Activated CD4-positive, alpha-beta T cell treated with anti-CD3 and anti-CD28 coated beads for 36 hours (primary cell): ENCODE measurements around the gene DAB2IP. TPM values are rescaled to one million over a fixed set of nuclear protein-coding genes. Genes with fewer than 3 reads are reported as not detected.

Source experiments
- ATAC-seq: fragments of 200-7000 bp; cut with Tn5 transposase; one replicate; pipeline ENCODE4 v1.10.0; 2021; ENCODE audit warnings: mild to moderate bottlenecking, moderate library complexity
- CTCF ChIA-PET: fragments of 350-600 bp; sonication (Branson Sonifier 250); formaldehyde crosslinking; loops from one replicate; lab custom pipeline; 2021; ENCODE audit warnings: antibody characterized with exemption; lab: Charles Lee
- POLR2A ChIA-PET: fragments of 350-600 bp; sonication (Branson Sonifier 250); formaldehyde crosslinking; loops from one replicate; lab custom pipeline; 2021; ENCODE audit warnings: antibody characterized with exemption, inconsistent platforms; lab: Charles Lee
- DNase-seq: peaks from one replicate; pipeline ENCODE4 v3.0.0-alpha.2; 2020
- H3K27ac Mint-ChIP-seq: one replicate; pipeline ENCODE4 v1.8.0; 2021; ENCODE audit warnings: mixed read lengths
- H3K27me3 Mint-ChIP-seq: one replicate; pipeline ENCODE4 v1.8.0; 2021; ENCODE audit warnings: mixed read lengths
- H3K36me3 Mint-ChIP-seq: one replicate; pipeline ENCODE4 v1.8.0; 2021; ENCODE audit warnings: low read depth, mixed read lengths
- H3K4me1 Mint-ChIP-seq: one replicate; pipeline ENCODE4 v1.8.0; 2021; ENCODE audit warnings: mixed read lengths
- H3K4me3 Mint-ChIP-seq: one replicate; pipeline ENCODE4 v1.8.0; 2021; ENCODE audit warnings: mild to moderate bottlenecking, moderate library complexity, mixed read lengths
- H3K9me3 Mint-ChIP-seq: one replicate; pipeline ENCODE4 v1.8.0; 2021; ENCODE audit warnings: low read depth, mixed read lengths
- intact Hi-C, 2 experiments: fragments of 100-400 bp; cut with DNase I in 1 of 2; cut with micrococcal nuclease in 1 of 2; formaldehyde crosslinking; loops; one replicate each; pipeline versions ENCODE4 v1.14.2 to v1.15.1; 2022 to 2024; cut with DNase I, micrococcal nuclease
- total RNA-seq, 2 experiments: library from RNA; stranded (reverse); gene quantifications; one replicate each; pipeline ENCODE4 v1.2.3, GENCODE V29; 2021

The DAB2IP gene
- total RNA-seq, 2 experiments from 2014 or later, result 0.02 to 0.28 TPM

- H3K36me3 Mint-ChIP-seq, result no peaks in the 10 kb centered on the region
- ChIA-PET POLR2A (no interaction called here), CTCF (no interaction called here)
- intact Hi-C loops, result no loop called here
- H3K27me3 Mint-ChIP-seq, result no peaks in the 10 kb centered on the region
- H3K9me3 Mint-ChIP-seq, result peaks cover 2% of the 10 kb centered on the region
- DNase-seq, result no peak
- H3K27ac Mint-ChIP-seq, result no peak overlapping the region
- peaks cover 8% of the 10 kb centered on the region for H3K4me1 Mint-ChIP-seq
- no peak overlapping the region for H3K4me3 Mint-ChIP-seq
- no peak for ATAC-seq
These were observed 128.1 kb downstream of the DAB2IP start for GRCh38 chr9:121779381-121780117.

- Mint-ChIP-seq H3K27ac (no peak overlapping the region), H3K27me3 (no peaks in the 10 kb centered on the region), H3K4me3 (no peak overlapping the region), H3K9me3 (peaks cover 2% of the 10 kb centered on the region), H3K4me1 (peaks cover 10% of the 10 kb centered on the region), H3K36me3 (no peaks in the 10 kb centered on the region)
- no peak for ATAC-seq
- ChIA-PET CTCF (interaction anchor here (0.5 kb wide), 1 partner anchor 43 kb away, joined by 3 read pairs; no protein-coding TSS in a partner anchor), POLR2A (no interaction called here)
- no peak for DNase-seq
- intact Hi-C loops, result no loop called here
These were observed 129.0 kb downstream of the DAB2IP start for GRCh38 chr9:121780177-121781040.

GRCh38 chr9:121781145-121781548, 129.7 kb downstream of the DAB2IP start:
- Mint-ChIP-seq H3K27me3 (no peaks in the 10 kb centered on the region), H3K36me3 (no peaks in the 10 kb centered on the region), H3K4me1 (peaks cover 10% of the 10 kb centered on the region), H3K9me3 (peaks cover 2% of the 10 kb centered on the region), H3K27ac (no peak overlapping the region), H3K4me3 (no peak overlapping the region)
- ATAC-seq (no peak), DNase-seq (no peak)
- ChIA-PET POLR2A (no interaction called here), CTCF (interaction anchor here (0.7 kb wide), 1 partner anchor 87 kb away, joined by 3 read pairs; no protein-coding TSS in a partner anchor)
- intact Hi-C loops, result no loop called here

- ChIA-PET POLR2A (no interaction called here), CTCF (interaction anchor here (0.7 kb wide), 1 partner anchor 87 kb away, joined by 3 read pairs; no protein-coding TSS in a partner anchor)
- H3K4me3 Mint-ChIP-seq, result no peak overlapping the region
- no peak for DNase-seq
- H3K9me3 Mint-ChIP-seq, result peaks cover 2% of the 10 kb centered on the region
- peaks cover 10% of the 10 kb centered on the region for H3K4me1 Mint-ChIP-seq
- intact Hi-C loops, result no loop called here
- no peak for ATAC-seq
- no peak overlapping the region for H3K27ac Mint-ChIP-seq
- H3K36me3 Mint-ChIP-seq, result no peaks in the 10 kb centered on the region
- H3K27me3 Mint-ChIP-seq, result no peaks in the 10 kb centered on the region
These were observed 130.4 kb downstream of the DAB2IP start for GRCh38 chr9:121781701-121782464.

- POLR2A ChIA-PET, result no interaction called here
- no peak for ATAC-seq
- no peak for DNase-seq
- intact Hi-C loops, result no loop called here
- H3K36me3 Mint-ChIP-seq, result no peaks in the 10 kb centered on the region
- peaks cover 10% of the 10 kb centered on the region for H3K4me1 Mint-ChIP-seq
- CTCF ChIA-PET, result no interaction called here
- no peak overlapping the region for H3K4me3 Mint-ChIP-seq
- H3K27me3 Mint-ChIP-seq, result no peaks in the 10 kb centered on the region
- H3K9me3 Mint-ChIP-seq, result peaks cover 2% of the 10 kb centered on the region
- no peak overlapping the region for H3K27ac Mint-ChIP-seq
These were observed 131.2 kb downstream of the DAB2IP start for GRCh38 chr9:121782514-121783110.

- CTCF ChIA-PET, result no interaction called here
- ATAC-seq, result no peak
- H3K36me3 Mint-ChIP-seq, result no peaks in the 10 kb centered on the region
- H3K27ac Mint-ChIP-seq, result no peak overlapping the region
- H3K9me3 Mint-ChIP-seq, result peaks cover 2% of the 10 kb centered on the region
- POLR2A ChIA-PET, result no interaction called here
- intact Hi-C loops, result no loop called here
- H3K4me3 Mint-ChIP-seq, result no peak overlapping the region
- no peaks in the 10 kb centered on the region for H3K27me3 Mint-ChIP-seq
- DNase-seq, result no peak
- H3K4me1 Mint-ChIP-seq, result peaks cover 10% of the 10 kb centered on the region
These were observed 131.7 kb downstream of the DAB2IP start for GRCh38 chr9:121783111-121783510.

- ChIA-PET CTCF (interaction anchor here (0.5 kb wide), 1 partner anchor 210 kb away, joined by 3 read pairs; no protein-coding TSS in a partner anchor), POLR2A (no interaction called here)
- Mint-ChIP-seq H3K4me1 (peaks cover 10% of the 10 kb centered on the region), H3K4me3 (no peak overlapping the region), H3K9me3 (no peaks in the 10 kb centered on the region), H3K36me3 (no peaks in the 10 kb centered on the region), H3K27me3 (no peaks in the 10 kb centered on the region), H3K27ac (no peak overlapping the region)
- intact Hi-C loops, result no loop called here
- DNase-seq, result no peak
- ATAC-seq, result peak; percentile 33
These were observed 132.4 kb downstream of the DAB2IP start for GRCh38 chr9:121783521-121784507.

GRCh38 chr9:121784731-121785411, 133.4 kb downstream of the DAB2IP start:
- H3K4me3 Mint-ChIP-seq, result no peak overlapping the region
- ChIA-PET POLR2A (no interaction called here), CTCF (interaction anchor here (0.7 kb wide), 1 partner anchor 210 kb away, joined by 4 read pairs; no protein-coding TSS in a partner anchor)
- H3K27me3 Mint-ChIP-seq, result no peaks in the 10 kb centered on the region
- no peaks in the 10 kb centered on the region for H3K36me3 Mint-ChIP-seq
- ATAC-seq (no peak), DNase-seq (no peak)
- peaks cover 10% of the 10 kb centered on the region for H3K4me1 Mint-ChIP-seq
- no peak overlapping the region for H3K27ac Mint-ChIP-seq
- no peaks in the 10 kb centered on the region for H3K9me3 Mint-ChIP-seq
- intact Hi-C loops, result no loop called here

- no peaks in the 10 kb centered on the region for H3K36me3 Mint-ChIP-seq
- ChIA-PET POLR2A (no interaction called here), CTCF (no interaction called here)
- no peak overlapping the region for H3K27ac Mint-ChIP-seq
- DNase-seq (no peak), ATAC-seq (no peak)
- H3K4me3 Mint-ChIP-seq, result no peak overlapping the region
- peaks cover 10% of the 10 kb centered on the region for H3K4me1 Mint-ChIP-seq
- intact Hi-C loops, result no loop called here
- H3K27me3 Mint-ChIP-seq, result no peaks in the 10 kb centered on the region
- H3K9me3 Mint-ChIP-seq, result no peaks in the 10 kb centered on the region
These were observed 134.5 kb downstream of the DAB2IP start for GRCh38 chr9:121785673-121786542.
